Measurements from ENCODE around the gene INPP4B. TPM values are rescaled to one million over a fixed set of nuclear protein-coding genes. Genes with fewer than 3 reads are reported as not detected.

INPP4B gene
- total RNA-seq (10 to 100 TPM; 52.8 to 70.9 (median 63.9) TPM), polyA plus RNA-seq (10 to 100 TPM; 64.2 to 77.5 TPM), total RNA-seq (298 reads per million, percentile 96 among the genes with 10 or more reads in this experiment)

- intact Hi-C loops (cut with micrococcal nuclease) = loop anchor here (1.0 to 10.0 kb wide), 13 partner anchors 125 to 1985 kb away; partner anchors contain the start of genes IL15 (in 2 of the 2), ZNF330 (in 2 of the 2), SMARCA5 (in 1 of the 2) and USP38 (in 1 of the 2)
- peaks cover 0 to 4% of the 10 kb centered on the region in 2 donors for H3K27me3 ChIP-seq (ENCODE audit: control insufficient read depth in 2 of 2, insufficient read depth in 2 of 2, low read length in 2 of 2)
- no peaks in the 10 kb centered on the region for H3K9me3 Mint-ChIP-seq
- peaks cover 10 to 29% (median 16%) of the 10 kb centered on the region in 7 donors for H3K4me1 Mint-ChIP-seq
- peaks cover 5 to 7% of the 10 kb centered on the region in 2 donors for H3K4me1 ChIP-seq (ENCODE audit: control insufficient read depth in 2 of 2, insufficient read depth in 2 of 2, low read length in 2 of 2)
- peak within 1 kb of the TSS; percentile 85 to 94 (median 92) for H3K4me3 Mint-ChIP-seq
- ATAC-seq (peak; percentile 64), DNase-seq (peak; percentile 30 to 67 (median 60))
- H3K36me3 ChIP-seq (ENCODE audit: control insufficient read depth in 2 of 3, insufficient read depth in 3 of 3, low read length in 3 of 3) = peaks cover 0 to 11% (median 0%) of the 10 kb centered on the region in 3 experiments
- H3K4me3 ChIP-seq (ENCODE audit: low read length) = peak within 1 kb of the TSS; percentile 86
- CTCF ChIA-PET = interaction anchor here (0.6 to 2.3 kb wide), 8 partner anchors 562 to 1540 kb away, joined by 3 to 8 read pairs (median 3); no protein-coding TSS in a partner anchor
- no peaks in the 10 kb centered on the region for H3K9me3 ChIP-seq (ENCODE audit: control insufficient read depth in 2 of 3, low read length in 3 of 3)
- peak within 1 kb of the TSS in 8 of 9 donors; percentile 22 to 76 (median 52) for H3K27ac Mint-ChIP-seq
- peak within 1 kb of the TSS; percentile 54 for H3K27ac ChIP-seq (ENCODE audit: low read depth, low read length)
- H3K27me3 Mint-ChIP-seq = peaks cover 5 to 26% (median 22%) of the 10 kb centered on the region in 5 donors
- POLR2A ChIA-PET = interaction anchor here (0.6 to 1.6 kb wide), 2 partner anchors 9 to 126 kb away, joined by 4 to 5 read pairs; no protein-coding TSS in a partner anchor
- no peaks in the 10 kb centered on the region for H3K36me3 Mint-ChIP-seq
Measured at GRCh38 chr4:142846108-142846728, at the start of gene INPP4B. INPP4B (minus strand) TSS chr4:142846301.

- DNase-seq (no peak), ATAC-seq (no peak)
- no peaks in the 10 kb centered on the region for H3K4me1 Mint-ChIP-seq
- H3K27ac ChIP-seq (ENCODE audit: low read depth, low read length) = no peak overlapping the region
- intact Hi-C loops (cut with micrococcal nuclease) = no loop called here
- H3K27me3 Mint-ChIP-seq = peaks cover 0 to 7% (median 2%) of the 10 kb centered on the region in 5 donors
- no peak overlapping the region for H3K4me3 Mint-ChIP-seq
- H3K4me3 ChIP-seq (ENCODE audit: low read length) = no peak overlapping the region
- H3K9me3 ChIP-seq (ENCODE audit: control insufficient read depth in 2 of 3, low read length in 3 of 3) = peaks cover 0 to 3% (median 0%) of the 10 kb centered on the region in 3 experiments
- H3K4me1 ChIP-seq (ENCODE audit: control insufficient read depth in 2 of 2, insufficient read depth in 2 of 2, low read length in 2 of 2) = no peaks in the 10 kb centered on the region
- H3K36me3 Mint-ChIP-seq = peaks cover 0 to 4% (median 0%) of the 10 kb centered on the region in 5 donors
- ChIA-PET CTCF (no interaction called here), POLR2A (no interaction called here)
- H3K9me3 Mint-ChIP-seq = peaks cover 6 to 47% (median 20%) of the 10 kb centered on the region in 11 donors
- H3K27ac Mint-ChIP-seq = no peak overlapping the region
- no peaks in the 10 kb centered on the region for H3K27me3 ChIP-seq (ENCODE audit: control insufficient read depth in 2 of 2, insufficient read depth in 2 of 2, low read length in 2 of 2)
- no peaks in the 10 kb centered on the region for H3K36me3 ChIP-seq (ENCODE audit: control insufficient read depth in 2 of 3, insufficient read depth in 3 of 3, low read length in 3 of 3)
Measured at GRCh38 chr4:142893012-142893411, 46.9 kb upstream of the INPP4B start.

GRCh38 chr4:142886566-142886965 is 40.5 kb upstream of the INPP4B start:
- no peak overlapping the region for H3K27ac ChIP-seq (ENCODE audit: low read depth, low read length)

GRCh38 chr4:142883040-142883832 is 37.1 kb upstream of the INPP4B start:
- no peaks in the 10 kb centered on the region for H3K27me3 ChIP-seq (ENCODE audit: control insufficient read depth in 2 of 2, insufficient read depth in 2 of 2, low read length in 2 of 2)

More at GRCh38 chr4:142886566-142886965, 40.5 kb upstream of the INPP4B start:
- Histone ChIP-seq H3K4me3 (ENCODE audit: low read length) (no peak overlapping the region), H3K9me3 (ENCODE audit: control insufficient read depth in 2 of 3, low read length in 3 of 3) (no peaks in the 10 kb centered on the region), H3K27me3 (ENCODE audit: control insufficient read depth in 2 of 2, insufficient read depth in 2 of 2, low read length in 2 of 2) (no peaks in the 10 kb centered on the region), H3K36me3 (ENCODE audit: control insufficient read depth in 2 of 3, insufficient read depth in 3 of 3, low read length in 3 of 3) (no peaks in the 10 kb centered on the region), H3K4me1 (ENCODE audit: control insufficient read depth in 2 of 2, insufficient read depth in 2 of 2, low read length in 2 of 2) (no peaks in the 10 kb centered on the region)
- Mint-ChIP-seq H3K27me3 (peaks cover 0 to 8% (median 3%) of the 10 kb centered on the region in 5 donors), H3K4me1 (no peaks in the 10 kb centered on the region), H3K36me3 (no peaks in the 10 kb centered on the region), H3K9me3 (no peaks in the 10 kb centered on the region), H3K4me3 (no peak overlapping the region), H3K27ac (no peak overlapping the region)
- DNase-seq = no peak
- ChIA-PET POLR2A (no interaction called here), CTCF (no interaction called here)
- intact Hi-C loops (cut with micrococcal nuclease) = no loop called here
- ATAC-seq = no peak

GRCh38 chr4:142882159-142882558 is 36.1 kb upstream of the INPP4B start:
- no peaks in the 10 kb centered on the region for H3K4me1 ChIP-seq (ENCODE audit: control insufficient read depth in 2 of 2, insufficient read depth in 2 of 2, low read length in 2 of 2)
- Mint-ChIP-seq H3K27me3 (peaks cover 0 to 15% (median 0%) of the 10 kb centered on the region in 5 donors), H3K9me3 (peaks cover 0 to 1% (median 0%) of the 10 kb centered on the region in 11 donors), H3K36me3 (no peaks in the 10 kb centered on the region), H3K4me3 (no peak overlapping the region), H3K27ac (no peak overlapping the region), H3K4me1 (no peaks in the 10 kb centered on the region)
- no peak overlapping the region for H3K27ac ChIP-seq (ENCODE audit: low read depth, low read length)
- H3K36me3 ChIP-seq (ENCODE audit: control insufficient read depth in 2 of 3, insufficient read depth in 3 of 3, low read length in 3 of 3) = no peaks in the 10 kb centered on the region
- POLR2A ChIA-PET = no interaction called here
- ATAC-seq (no peak), DNase-seq (no peak)
- H3K9me3 ChIP-seq (ENCODE audit: control insufficient read depth in 2 of 3, low read length in 3 of 3) = no peaks in the 10 kb centered on the region
- H3K4me3 ChIP-seq (ENCODE audit: low read length) = no peak overlapping the region
- H3K27me3 ChIP-seq (ENCODE audit: control insufficient read depth in 2 of 2, insufficient read depth in 2 of 2, low read length in 2 of 2) = no peaks in the 10 kb centered on the region
- intact Hi-C loops (cut with micrococcal nuclease) = no loop called here
- CTCF ChIA-PET = no interaction called here

More at GRCh38 chr4:142883040-142883832, 37.1 kb upstream of the INPP4B start:
- peak in 1 of 9 donors; percentile 1 for DNase-seq
- POLR2A ChIA-PET = no interaction called here
- Mint-ChIP-seq H3K4me3 (no peak overlapping the region), H3K36me3 (no peaks in the 10 kb centered on the region), H3K27ac (no peak overlapping the region), H3K27me3 (peaks cover 0 to 16% (median 0%) of the 10 kb centered on the region in 5 donors), H3K4me1 (no peaks in the 10 kb centered on the region), H3K9me3 (no peaks in the 10 kb centered on the region)
- ATAC-seq = no peak
- H3K4me3 ChIP-seq (ENCODE audit: low read length) = no peak overlapping the region
- CTCF ChIA-PET = no interaction called here
- no peaks in the 10 kb centered on the region for H3K36me3 ChIP-seq (ENCODE audit: control insufficient read depth in 2 of 3, insufficient read depth in 3 of 3, low read length in 3 of 3)
- intact Hi-C loops (cut with micrococcal nuclease) = no loop called here
- H3K9me3 ChIP-seq (ENCODE audit: control insufficient read depth in 2 of 3, low read length in 3 of 3) = no peaks in the 10 kb centered on the region
- no peaks in the 10 kb centered on the region for H3K4me1 ChIP-seq (ENCODE audit: control insufficient read depth in 2 of 2, insufficient read depth in 2 of 2, low read length in 2 of 2)
- no peak overlapping the region for H3K27ac ChIP-seq (ENCODE audit: low read depth, low read length)

- no peak overlapping the region for H3K27ac Mint-ChIP-seq
- no peaks in the 10 kb centered on the region for H3K4me1 Mint-ChIP-seq
- Histone ChIP-seq H3K4me1 (ENCODE audit: control insufficient read depth in 2 of 2, insufficient read depth in 2 of 2, low read length in 2 of 2) (no peaks in the 10 kb centered on the region), H3K27ac (ENCODE audit: low read depth, low read length) (no peak overlapping the region), H3K36me3 (ENCODE audit: control insufficient read depth in 2 of 3, insufficient read depth in 3 of 3, low read length in 3 of 3) (no peaks in the 10 kb centered on the region), H3K27me3 (ENCODE audit: control insufficient read depth in 2 of 2, insufficient read depth in 2 of 2, low read length in 2 of 2) (no peaks in the 10 kb centered on the region), H3K9me3 (ENCODE audit: control insufficient read depth in 2 of 3, low read length in 3 of 3) (no peaks in the 10 kb centered on the region), H3K4me3 (ENCODE audit: low read length) (no peak overlapping the region)
- H3K9me3 Mint-ChIP-seq = peaks cover 0 to 3% (median 0%) of the 10 kb centered on the region in 11 donors
- H3K27me3 Mint-ChIP-seq = peaks cover 0 to 19% (median 0%) of the 10 kb centered on the region in 5 donors
- peaks cover 0 to 5% (median 0%) of the 10 kb centered on the region in 5 donors for H3K36me3 Mint-ChIP-seq
- H3K4me3 Mint-ChIP-seq = no peak overlapping the region
- DNase-seq (no peak), ATAC-seq (no peak)
- intact Hi-C loops (cut with micrococcal nuclease) = no loop called here
- POLR2A ChIA-PET = no interaction called here
- CTCF ChIA-PET = no interaction called here
Measured at GRCh38 chr4:142881331-142881730, 35.2 kb upstream of the INPP4B start.
